Prostate gland (tissue), 2 donors: ENCODE measurements around the gene DPM3.

ENCODE experiments used
- CTCF ChIP-seq, 4 experiments: fragments of 200-600 bp in 2 of 4; fragments of 450-650 bp in 2 of 4; sonication (generic) in 2 of 4; IDR thresholded peaks; 1 replicate in 3 of 4; 2 replicates in 1 of 4; pipeline ENCODE4 v1.5.1; 2016 to 2019; ENCODE audit warnings: antibody characterized with exemption in 4 of 4, mild to moderate bottlenecking in 2 of 4, moderate library complexity in 2 of 4
- POLR2A ChIP-seq: fragments of 450-650 bp; IDR thresholded peaks from one replicate; pipeline ENCODE4 v1.6.1; 2016; ENCODE audit warnings: antibody characterized with exemption, mild to moderate bottlenecking

- TF ChIP-seq POLR2A (no peak), CTCF (IDR thresholded peaks at IDR 0.05) (no peak)
Observed at GRCh38 chr1:155137154-155137949, 3.0 kb downstream of the DPM3 start.
